ENCODE results near the gene RHBDF2.

RHBDF2 gene

DNA sequence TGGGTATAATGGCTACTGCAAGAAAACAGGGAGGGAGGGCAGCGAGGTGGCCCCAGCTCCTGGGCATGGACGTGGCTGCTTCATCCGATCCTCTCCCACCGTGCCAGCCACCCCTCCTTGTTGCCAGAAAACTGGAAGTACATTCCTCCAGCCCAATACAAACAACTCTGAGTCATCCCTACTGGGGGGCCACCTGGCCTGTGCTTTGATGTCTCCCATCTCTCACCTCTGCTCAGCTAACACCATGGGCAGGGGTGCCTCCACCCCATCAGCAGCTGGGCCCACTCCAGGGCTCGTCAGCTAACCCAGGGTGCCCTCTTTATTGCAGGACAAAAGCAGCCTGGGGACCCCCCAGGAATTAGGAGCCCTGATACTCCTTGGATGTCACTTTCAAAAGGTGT lies 2.0 kb downstream of the RHBDF2 start:
- DNase-seq, result no peak

DNA sequence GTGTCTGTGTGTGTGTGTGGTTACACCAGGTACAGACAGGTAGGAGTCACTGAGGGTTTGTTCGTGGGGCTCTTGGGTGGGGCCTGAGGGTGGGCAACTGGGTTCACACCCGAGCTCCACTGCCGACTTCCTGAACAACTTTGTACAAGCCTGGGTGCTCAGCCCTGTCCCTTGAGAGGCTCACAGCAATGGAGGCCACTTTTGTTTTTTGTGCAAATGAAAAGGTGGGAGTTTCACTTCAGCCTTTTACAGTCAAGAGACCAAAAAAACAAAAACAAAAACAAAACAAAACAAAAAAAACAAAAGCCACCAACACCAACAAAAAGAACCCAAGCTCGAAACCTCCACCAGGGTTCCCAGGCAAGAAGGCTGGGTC lies 2.4 kb downstream of the RHBDF2 start:
- peak; percentile 51 for DNase-seq

DNA sequence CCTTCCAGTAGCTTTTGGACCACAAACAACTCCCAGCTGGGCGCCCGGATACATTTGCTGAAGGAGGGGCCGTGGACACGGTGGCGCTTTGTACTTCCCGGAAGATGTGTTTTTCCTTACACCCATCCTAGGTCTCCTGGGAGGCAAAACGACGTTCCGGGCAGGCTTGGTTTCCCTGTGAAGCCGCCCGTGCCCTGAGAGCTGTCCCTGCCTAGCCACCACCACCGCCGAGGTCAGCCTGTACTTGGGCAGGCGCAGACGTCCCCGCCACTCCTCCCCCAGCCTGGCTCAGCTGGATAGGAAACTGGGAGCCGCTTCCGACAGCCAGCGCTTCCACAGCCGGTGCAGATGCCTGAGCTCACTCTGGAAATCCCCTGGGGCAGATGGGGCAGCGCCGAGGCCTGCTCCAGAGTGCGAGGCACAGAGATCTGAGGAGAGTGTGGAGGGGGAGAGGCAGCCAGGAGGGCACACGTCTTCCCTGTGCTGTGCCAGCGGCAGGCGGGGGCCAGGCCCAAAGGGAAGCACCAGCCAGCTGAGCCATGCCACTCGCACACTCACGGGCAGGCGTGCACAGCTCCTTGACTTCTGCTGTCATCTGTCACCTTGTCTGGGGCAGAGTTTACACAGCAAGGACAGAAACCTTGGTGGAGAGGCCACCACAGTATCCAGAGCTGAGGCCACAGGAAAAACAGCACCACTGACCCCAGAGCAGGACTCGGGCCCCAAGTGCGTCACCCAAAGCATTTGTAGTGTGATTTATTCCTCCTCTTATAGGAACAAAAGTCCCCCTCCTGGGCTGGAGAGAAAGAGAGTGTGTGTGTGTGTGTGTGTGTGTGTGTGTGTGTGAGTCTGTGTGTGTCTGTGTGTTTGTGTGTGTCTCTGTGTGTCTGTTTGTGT lies 3.0 kb downstream of the RHBDF2 start:
- DNase-seq, result no peak

DNA sequence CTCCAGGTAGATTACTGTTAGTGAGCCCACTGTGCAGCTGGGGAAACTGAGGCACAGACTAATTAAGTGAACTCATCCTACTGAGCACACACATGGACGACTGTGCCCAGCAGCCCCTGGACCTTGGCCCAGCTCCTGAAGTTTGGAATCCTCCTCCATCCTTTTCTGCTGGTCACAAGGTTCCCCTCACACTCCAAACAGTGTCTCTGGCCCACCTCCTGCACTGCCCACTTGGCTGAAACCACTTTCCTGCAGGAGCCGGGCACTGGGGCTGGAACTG lies 3.6 kb downstream of the RHBDF2 start:
- no peak for DNase-seq

DNA sequence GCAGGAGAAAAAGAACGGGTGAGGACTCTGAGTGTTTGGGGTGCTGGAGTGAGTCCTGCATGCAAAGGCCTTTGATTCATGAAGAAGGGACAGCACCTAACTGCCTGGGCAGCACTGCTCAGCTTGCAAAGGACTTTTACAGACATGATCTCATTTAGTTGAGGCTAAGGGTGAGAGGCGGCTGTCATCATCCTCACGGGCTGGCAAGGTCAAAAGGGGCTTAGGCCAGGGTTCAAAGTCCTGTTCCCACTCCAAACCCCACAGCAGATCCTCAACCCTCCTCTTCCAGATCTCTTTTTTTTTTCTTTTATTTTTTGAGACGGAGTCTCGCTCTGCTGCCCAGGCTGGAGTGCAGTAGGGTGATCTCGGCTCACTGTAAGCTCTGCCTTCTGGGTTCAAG lies 4.8 kb downstream of the RHBDF2 start:
- no peak for DNase-seq

DNA sequence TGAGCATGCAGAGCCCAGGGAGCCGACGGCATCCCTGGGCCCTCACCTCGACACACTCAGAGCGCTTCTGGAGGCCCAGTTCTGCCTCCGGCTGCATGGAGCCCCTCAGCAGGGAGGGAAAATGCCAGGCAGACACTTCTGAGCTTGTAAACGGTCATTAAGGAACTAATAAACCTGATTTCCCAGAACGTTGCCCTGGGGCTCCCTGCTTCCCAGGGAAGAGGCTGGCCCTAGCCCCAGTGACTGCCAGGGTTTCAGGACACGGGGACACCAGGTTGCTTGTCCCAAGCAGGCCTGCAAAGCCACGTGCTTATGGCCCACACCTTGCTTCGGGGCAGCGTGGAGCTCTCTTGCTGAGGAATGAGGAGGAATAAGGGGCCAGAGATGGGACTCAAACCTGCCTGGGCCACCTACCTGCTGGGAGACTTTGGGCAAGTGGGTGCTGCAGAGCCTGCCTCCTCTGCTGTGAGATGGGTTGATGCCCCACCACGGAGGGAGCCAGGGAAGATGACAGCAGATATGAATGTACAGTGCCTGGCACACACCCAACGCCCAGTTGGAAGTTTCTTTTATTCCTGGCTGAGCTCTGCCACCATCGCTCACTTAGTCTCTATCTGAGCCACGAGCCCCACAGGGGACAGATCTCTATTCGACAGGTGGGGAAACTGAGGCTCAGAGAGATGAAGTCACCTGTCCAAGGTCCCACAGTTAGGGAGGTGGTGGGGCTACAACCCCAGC lies 5.4 kb downstream of the RHBDF2 start:
- no peak for DNase-seq

DNA sequence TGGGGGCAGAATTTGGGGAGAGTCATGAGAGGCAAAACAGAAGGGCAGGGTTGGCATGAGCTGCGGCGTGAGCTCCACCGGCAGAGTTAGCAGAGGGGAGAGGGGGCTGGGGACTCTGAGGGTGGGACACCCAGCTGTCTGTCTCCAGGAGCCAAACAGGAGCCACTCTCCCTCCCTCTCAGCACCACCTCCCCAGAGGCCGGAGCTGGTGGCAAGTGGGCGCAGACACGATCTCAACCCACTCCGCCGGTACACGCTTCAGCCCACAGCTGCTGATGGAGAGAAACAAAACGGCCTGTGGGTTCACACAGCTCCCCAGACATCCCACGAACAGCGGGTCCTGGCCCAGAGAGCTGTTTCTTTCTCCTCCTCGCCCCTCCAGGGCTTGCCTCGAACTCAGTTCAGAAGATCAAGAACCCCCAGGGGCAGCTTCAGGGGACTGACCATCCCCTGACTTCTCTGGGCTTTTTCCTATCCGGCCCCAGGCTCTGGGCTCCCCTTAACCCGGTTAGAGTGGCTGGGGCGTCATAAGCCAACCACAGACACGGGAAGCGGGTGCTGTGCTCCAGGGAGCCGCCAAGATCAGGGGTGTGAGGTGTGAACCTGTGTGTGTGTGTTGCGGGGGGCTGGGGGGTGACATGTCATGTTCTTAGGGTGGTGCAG lies 7.6 kb downstream of the RHBDF2 start:
- peak; percentile 45 for DNase-seq

DNA sequence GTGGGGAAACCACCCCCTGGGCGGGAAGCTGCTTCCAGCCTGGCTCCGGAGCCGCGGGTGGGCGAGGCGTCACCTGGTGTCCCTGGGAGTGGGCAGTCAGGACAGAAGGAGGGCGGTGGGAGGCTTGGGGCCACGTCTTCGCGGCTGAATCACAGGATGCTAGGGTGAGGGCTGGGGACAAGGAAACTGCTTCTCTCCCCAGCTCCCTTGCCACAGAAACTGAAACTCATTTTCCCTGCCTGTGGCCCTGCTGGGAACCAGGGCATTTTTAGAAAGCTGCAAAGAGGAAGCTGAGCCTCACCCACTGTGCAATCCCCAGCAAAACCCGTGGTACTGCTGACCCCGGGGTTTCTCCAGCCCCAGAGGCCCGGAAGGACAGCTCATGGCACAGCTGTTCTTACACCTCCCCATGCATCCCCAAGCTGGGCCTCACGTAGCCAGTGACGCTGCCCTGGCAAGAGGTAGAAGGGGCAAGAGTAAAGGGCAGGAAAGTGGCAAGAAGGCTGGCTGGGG lies 8.2 kb downstream of the RHBDF2 start:
- DNase-seq, result peak; percentile 85

DNA sequence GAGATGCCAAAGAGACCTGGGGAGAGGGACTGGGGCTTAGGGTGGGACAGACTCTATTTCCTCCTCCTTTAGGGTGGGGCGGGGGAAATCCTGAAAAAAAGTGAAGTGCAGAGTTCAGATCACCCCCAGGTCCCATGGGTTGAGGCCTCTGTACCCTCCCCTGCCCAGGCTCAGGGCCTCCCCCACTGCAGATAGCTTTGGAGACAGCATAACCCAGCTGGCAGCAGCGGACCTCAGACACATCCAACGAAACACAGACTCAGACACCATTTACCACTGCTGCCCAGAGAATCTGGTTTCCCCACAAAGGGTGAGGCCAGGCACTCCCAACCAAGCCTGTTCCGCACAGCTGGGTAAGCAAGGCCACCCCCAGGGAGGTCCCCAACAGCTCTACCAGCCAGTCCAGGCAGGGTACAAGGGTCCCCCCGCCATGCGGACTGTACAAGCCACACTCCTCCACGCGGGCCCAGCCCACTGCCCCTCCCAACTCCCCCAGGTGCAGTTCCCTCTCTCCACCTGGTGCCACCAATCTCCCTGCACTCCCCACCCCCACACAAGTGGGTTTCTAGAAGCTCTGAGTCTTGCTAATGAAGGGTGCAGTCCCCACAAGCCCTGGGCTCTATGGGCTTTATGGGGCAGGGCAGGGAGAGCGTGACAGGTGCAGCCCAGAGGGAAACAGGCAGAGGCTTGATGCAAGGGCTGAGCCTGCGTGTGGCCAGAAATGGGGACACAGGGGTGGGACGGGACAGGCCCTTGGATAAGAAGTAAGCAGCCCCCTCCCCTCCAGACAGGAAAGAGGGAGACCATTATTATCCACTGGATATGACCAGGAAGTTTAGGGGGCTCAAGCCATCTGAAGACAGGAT lies 8.9 kb downstream of the RHBDF2 start:
- DNase-seq, result peak; percentile 63

DNA sequence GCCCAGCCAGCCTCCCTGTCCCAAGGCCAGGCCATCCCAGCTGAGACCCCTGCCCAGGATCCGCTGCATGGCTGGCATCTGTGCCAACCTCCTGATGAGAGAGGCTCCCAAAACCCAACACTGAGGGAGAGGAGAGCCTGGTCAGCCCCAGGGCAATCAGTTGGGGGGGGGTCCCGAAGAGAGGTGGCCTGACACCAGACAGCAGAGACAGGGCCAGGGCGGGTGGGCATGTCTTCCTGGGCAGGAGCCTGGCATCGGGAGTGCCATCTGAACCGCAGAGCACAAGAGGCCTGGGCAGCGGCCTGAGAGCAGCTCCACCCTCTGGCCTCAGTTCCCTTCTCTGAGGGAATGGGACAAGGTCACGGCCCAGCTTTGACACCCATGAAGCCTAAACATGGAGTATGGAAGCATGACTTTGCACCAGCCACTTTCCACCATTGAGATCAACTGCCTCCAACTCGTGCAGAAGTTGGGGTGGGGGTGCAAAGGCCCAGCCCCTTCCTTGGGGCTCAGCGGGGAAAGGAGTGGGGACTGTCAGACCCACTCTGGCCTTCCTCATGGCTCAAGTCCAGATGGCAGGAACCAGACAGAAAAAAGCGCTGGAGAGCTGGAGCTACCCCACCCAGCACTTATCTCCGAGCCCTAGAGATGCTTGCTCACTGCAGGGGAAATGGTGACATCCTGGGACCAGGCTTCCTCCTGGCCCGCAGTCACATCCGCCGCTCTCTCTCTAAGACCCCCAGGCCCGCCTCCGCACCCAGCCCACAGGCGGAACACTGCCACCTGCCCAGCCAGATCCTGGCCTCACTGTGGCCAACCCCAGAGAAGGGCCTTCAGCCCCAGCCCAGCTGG lies 9.7 kb downstream of the RHBDF2 start:
- peak; percentile 50 for DNase-seq

DNA sequence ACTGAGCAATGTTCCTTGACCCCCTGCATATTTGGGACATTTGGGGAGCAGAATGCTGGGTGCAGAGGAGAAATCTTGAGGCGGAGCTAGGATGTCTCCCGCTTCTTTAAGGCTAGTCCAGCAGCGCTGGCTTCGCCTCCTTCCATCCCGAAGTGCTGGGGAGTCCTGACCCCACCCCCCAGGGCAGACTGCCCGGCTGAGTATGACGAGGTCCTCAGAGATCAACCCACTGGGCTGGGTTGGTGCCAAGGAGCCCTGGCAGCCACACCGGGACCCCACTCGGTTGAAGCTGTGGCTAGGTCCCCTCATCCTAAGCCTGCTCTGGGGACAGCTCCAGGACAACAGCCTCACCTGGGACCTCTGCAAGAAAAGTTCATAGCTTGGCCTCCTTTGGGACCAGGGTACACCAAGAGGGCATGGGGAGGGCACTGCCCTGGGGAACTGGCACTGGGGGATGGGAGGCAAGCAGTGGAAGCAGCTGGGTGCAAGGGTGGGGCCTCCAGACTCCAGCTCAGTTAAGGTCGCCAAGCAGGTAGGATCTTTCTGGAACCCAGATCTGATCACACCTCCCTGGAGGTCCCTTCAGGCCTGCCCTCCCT lies 11.0 kb downstream of the RHBDF2 start:
- no peak for DNase-seq

DNA sequence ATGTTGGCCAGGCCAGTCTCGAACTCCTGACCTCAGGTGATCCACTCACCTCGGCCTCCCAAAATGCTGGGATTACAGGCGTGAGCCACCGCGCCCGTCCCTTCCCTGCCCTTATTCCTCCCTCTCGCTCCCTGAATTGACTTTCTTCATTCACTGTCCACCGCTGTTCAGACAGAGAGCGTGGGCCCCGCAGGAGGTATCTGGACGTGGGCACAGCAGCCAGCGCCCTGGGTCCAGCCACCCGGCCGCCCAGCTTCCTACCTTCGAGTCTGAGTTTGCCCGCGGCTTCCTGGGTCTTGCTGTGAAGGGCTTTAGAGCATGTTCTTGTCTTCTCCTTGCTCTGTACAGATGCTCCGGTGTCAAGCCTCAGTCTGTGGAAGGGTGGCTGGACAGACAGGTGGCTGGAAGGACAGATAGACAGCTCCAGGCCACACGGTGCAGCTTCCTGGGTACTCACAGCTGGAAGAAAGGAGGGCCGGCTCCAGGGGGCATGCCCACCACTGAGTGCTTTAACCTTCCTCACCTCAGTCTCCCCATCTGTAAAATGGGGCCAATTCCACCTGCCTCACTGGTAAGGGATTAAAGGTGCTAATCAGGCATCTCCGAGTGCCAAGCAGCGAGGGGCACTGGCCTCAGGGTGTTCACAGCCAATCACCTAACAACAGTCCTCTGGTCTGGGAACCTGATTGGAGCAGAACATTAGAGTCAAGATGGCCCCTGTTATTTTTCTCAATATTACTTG lies 13.6 kb downstream of the RHBDF2 start:
- DNase-seq, result no peak

DNA sequence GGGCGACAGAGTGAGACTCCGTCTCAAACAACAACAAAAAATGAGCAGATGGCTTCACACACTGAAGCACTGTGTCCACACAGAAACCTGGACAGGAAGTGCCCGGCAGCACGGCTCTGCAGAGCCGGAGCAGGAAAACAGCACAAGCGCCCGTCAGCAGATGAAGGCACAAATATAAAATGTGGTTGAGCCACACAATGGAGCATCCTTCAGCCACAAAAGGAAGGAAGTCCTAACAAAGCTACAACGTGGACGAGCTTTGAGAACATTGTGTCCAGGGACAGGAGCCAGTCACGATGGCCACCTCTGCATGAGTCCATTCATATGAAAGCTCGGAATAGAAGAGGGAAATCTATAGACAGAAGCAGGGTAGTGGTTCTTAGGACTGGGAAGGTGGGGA lies 15.7 kb downstream of the RHBDF2 start:
- DNase-seq, result no peak

DNA sequence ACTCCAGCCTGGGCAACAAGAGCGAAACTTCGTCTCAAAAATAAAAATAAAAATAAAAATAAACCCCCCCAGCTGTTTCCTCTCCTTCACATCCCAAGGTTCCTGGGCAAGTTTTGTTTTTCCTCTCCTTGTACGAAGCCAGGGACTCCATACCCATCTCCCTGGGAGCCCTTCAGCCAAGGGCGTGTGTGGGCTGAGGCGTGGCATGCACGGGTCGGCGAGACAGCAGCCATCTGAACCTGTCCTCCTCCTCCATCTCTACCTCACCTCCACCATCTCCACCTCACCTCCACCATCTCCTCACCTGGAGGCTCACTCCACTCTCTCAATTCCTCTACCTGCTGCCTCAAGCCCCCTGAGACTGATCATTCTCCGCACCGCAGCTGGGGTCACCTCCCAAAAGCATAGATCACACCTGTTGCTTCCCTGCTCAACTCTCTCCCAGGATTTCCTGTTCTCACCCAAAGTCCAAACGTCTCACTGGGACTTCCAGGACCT lies 16.9 kb downstream of the RHBDF2 start:
- no peak for DNase-seq

DNA sequence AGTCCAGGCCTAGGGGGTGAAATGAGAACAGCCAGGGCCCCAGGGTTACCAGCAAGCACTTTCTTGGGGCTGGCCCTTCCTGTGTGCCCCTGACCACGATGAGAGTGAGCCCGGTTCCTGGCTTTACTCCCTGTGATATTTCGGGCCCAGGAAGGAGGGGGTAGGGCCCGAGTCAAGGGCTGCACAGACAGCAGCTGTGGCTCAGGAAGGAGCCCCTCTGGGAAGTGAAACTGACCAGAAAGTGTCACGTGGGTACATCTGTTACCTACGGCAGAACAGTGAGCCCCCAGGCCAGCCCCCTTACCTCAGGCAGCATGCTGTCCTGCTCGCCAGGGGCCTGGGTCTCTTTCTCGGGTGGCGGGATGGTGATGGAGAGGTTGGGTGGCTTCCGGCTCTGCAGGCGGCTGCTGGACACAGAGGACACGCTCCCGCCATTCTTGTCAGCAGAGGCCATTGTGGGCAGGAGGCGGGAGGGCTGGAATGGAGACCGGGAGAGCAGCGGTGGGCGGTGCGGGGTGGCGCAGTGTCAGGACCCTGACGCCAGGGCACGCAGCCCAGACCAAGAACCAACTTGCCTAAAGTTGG lies 20.1 kb downstream of the RHBDF2 start:
- peak; percentile 67 for DNase-seq

DNA sequence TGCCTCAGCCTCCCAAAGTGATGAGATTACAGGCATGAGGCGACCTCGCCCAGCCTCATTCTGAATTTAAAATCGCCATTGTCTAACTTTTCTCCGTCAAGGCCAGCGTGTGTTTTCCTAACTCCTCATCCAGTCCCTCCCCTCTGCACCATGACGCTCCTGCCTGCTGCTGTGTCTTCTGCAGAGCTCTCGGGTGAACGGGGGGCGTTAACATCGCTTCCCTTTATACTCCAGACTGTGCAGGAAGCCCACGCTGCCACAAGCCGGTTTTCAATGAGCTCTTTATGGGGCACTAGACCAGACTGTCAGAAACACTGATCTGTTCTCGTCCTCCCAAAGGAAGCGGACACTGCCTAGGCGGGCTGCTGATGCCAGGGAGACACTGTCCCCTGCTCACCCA lies 20.6 kb downstream of the RHBDF2 start:
- peak; percentile 30 for DNase-seq

DNA sequence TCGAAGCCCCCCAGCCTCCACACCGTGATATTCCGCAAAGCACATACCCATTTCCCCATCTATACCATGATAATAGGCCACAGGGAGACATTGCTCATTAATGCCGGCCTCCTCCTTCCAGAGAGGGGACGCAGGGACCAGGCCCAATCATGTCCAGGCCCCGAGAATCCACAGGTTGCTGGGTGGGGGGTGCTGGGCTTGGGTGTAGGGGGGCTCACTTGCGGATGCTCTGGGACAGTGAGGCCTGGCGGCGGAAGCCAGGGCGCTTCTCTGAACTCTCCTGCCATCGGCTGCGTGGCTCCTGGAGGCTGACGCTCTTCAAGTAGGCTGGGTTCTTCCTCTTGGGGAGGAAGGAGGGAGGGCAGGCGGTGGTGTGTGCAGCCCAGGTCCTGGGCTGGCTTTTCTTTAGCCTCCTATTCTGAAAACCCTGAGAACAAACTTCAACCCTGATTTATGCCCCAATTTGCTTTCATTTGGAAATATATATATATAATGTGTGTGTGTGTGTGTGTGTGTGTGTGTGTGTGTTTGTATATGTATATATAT lies 21.6 kb downstream of the RHBDF2 start:
- DNase-seq, result no peak

DNA sequence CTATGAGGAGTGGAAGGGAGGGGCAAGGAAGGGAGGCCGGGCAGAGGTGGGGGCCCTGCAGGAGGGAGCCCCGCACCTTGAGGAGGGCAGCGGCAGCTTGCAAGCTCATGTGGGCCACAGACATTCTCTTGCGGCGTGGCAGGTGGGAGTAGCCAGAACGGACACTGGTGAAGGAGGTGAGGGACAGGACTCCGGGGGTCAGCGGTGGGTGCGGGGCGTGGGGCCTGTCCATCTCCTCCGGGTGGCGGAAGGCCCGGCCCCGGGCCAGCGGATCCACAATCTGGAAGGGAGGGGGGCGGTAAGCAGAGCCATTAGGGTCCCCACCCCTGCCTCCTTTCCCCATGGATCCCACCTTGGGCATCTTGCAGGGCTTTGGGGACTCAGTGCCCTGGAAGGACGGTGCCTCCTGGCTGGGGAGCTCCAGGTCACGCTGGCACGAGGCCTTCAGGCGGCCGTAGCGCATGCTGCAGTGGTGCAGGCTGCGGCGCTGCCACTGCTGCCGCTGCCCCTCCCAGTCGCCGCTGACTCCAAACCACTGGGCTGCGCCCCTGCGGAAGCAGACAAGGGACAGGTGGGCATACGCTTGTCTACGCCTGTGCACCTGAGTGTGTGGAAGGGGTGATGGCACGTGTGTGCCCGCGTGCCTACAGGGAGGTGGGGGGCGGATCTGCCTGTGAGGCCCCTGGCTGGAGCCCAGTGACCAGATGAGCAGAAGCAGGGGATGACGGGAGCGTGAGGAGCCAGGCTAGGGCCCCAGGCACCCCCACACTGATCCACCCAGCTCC lies 22.3 kb downstream of the RHBDF2 start:
- DNase-seq, result no peak

DNA sequence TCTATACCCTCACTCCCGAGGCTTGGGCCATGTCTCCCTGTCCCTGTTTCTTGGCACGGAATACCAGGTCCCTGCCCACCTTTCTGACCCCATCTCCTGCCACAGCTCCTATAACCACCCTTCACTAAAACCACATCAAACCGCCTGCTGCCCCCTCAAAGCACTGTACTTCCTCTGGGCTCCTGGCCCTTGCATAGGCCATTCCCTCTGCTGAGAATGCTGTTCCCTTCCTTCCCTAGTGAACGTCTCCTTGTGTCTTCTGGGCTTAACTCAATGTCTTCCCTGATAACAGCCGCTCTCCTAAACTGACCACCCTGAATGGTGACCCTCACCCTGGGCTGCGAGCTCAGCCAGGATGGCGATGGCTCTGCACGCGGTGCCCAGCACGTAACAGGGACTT lies 23.1 kb downstream of the RHBDF2 start:
- DNase-seq, result no peak
